ENCODE data around the gene OXER1. TPM values are rescaled to one million over a fixed set of nuclear protein-coding genes. Genes with fewer than 3 reads are reported as not detected.
A peak's percentile ranks its signal among the peaks of the same experiment; 100 is the strongest.

The OXER1 gene
- total and polyA plus RNA-seq, 9 of the 15 experiments (the other 6 are each of a cell fraction or from before 2014, with no cell fraction given), result not detected

- TF ChIP-seq, protein P1, sequence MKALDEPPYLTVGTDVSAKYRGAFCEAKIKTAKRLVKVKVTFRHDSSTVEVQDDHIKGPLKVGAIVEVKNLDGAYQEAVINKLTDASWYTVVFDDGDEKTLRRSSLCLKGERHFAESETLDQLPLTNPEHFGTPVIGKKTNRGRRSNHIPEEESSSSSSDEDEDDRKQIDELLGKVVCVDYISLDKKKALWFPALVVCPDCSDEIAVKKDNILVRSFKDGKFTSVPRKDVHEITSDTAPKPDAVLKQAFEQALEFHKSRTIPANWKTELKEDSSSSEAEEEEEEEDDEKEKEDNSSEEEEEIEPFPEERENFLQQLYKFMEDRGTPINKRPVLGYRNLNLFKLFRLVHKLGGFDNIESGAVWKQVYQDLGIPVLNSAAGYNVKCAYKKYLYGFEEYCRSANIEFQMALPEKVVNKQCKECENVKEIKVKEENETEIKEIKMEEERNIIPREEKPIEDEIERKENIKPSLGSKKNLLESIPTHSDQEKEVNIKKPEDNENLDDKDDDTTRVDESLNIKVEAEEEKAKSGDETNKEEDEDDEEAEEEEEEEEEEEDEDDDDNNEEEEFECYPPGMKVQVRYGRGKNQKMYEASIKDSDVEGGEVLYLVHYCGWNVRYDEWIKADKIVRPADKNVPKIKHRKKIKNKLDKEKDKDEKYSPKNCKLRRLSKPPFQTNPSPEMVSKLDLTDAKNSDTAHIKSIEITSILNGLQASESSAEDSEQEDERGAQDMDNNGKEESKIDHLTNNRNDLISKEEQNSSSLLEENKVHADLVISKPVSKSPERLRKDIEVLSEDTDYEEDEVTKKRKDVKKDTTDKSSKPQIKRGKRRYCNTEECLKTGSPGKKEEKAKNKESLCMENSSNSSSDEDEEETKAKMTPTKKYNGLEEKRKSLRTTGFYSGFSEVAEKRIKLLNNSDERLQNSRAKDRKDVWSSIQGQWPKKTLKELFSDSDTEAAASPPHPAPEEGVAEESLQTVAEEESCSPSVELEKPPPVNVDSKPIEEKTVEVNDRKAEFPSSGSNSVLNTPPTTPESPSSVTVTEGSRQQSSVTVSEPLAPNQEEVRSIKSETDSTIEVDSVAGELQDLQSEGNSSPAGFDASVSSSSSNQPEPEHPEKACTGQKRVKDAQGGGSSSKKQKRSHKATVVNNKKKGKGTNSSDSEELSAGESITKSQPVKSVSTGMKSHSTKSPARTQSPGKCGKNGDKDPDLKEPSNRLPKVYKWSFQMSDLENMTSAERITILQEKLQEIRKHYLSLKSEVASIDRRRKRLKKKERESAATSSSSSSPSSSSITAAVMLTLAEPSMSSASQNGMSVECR (CRISPR knock-in tag; IDR thresholded peaks at IDR 0.05), result no peak
- TF ChIP-seq RAD21 (CRISPR knock-in tag; conservative IDR thresholded peaks at IDR 0.05 in 1 of 2, IDR thresholded peaks at IDR 0.05 in 1 of 2) (peak; percentile 68 to 89), CSDE1 (IDR thresholded peaks at IDR 0.05) (no peak), ZNF212 (CRISPR knock-in tag; IDR thresholded peaks at IDR 0.05) (no peak), ZNF384 (IDR thresholded peaks at IDR 0.05; ENCODE audit: low read depth, low read length) (no peak), WHSC1 (IDR thresholded peaks at IDR 0.05; ENCODE audit: low read length) (no peak), NR2F6 (CRISPR knock-in tag; IDR thresholded peaks at IDR 0.05) (no peak), CAMTA2 (CRISPR knock-in tag; conservative IDR thresholded peaks at IDR 0.05) (no peak), CEBPB (tag; IDR thresholded peaks at IDR 0.05) (no peak), POLR3G (IDR thresholded peaks at IDR 0.05; ENCODE audit: extremely low read depth, insufficient read length, insufficient replicate concordance) (no peak), EZH2 (IDR thresholded peaks at IDR 0.05; ENCODE audit: borderline replicate concordance, low read depth, low read length) (no peak), TAF1 (IDR thresholded peaks at IDR 0.05; ENCODE audit: control insufficient read depth, extremely low read depth, insufficient read depth, low read length, severe bottlenecking) (no peak), ZNF395 (CRISPR knock-in tag; IDR thresholded peaks at IDR 0.05) (no peak), SUPT5H (IDR thresholded peaks at IDR 0.05) (no peak), MAFK (IDR thresholded peaks at IDR 0.05; ENCODE audit: low read length) (no peak), ESRRB (CRISPR knock-in tag; IDR thresholded peaks at IDR 0.05; ENCODE audit: borderline replicate concordance) (no peak), HBP1 (CRISPR knock-in tag; IDR thresholded peaks at IDR 0.05) (no peak), ZKSCAN8 (CRISPR knock-in tag; IDR thresholded peaks at IDR 0.05) (no peak), KAT2B (IDR thresholded peaks at IDR 0.05; ENCODE audit: low read depth, low read length) (no peak), FIP1L1 (IDR thresholded peaks at IDR 0.05; ENCODE audit: low read depth, low read length, poor library complexity, severe bottlenecking) (no peak), NR3C1 (CRISPR knock-in tag; IDR thresholded peaks at IDR 0.05) (no peak)
Observed at GRCh38 chr2:42770288-42771131, 6.6 kb upstream of the OXER1 start (continued).
